Measurements from ENCODE around the gene CHRNA1. TPM values are rescaled to one million over a fixed set of nuclear protein-coding genes. Genes with fewer than 3 reads are reported as not detected.

The CHRNA1 gene
- total RNA-seq, 1 experiment from 2014 or later, result not detected

DNA sequence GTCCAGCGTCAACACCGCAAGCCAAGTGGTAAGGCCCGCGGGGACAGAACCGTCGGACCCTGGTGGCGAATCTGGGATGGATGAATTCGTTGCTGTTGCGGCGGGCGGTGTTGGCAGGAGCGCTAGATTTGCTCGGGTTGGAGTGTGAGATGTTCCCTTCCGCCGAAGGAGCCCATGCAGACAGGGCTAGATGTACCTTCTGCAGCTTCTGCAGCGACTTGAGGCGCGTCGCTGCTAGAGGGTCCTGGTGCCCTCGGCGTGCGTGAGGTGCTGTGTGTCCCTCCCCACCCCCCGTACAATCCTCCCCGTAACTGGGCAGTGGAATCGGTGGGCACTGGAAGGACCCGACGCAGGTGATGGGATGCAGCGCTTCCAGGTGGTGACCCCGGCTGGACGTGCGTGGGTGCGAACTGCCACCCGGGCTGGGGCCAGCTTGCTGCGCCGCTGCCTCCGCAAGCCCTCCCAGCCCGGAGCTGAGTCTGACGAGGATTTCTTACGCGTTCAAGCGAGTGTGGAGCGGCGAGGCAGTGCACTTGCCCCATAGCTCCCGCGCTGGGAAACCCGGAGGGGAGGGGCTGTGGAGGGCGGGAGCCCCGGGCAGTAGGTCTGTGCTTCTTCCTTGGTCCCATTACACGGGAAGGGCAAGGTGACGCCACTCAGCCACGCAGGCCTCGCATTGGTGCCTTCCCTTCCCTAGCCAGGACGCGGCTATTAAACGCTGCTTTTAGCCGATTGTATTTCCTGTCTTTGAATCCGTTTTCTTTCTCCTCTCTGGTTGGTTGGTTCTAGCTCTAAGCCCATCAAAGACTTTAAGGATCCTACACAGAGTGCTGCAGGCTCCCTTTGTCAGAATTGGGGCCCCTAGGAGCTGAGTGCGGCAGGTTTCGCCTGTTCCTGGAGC is 34.2 kb downstream of the CHRNA1 start:
- ChIA-PET POLR2A (no interaction called here), CTCF (no interaction called here), RAD21 (ENCODE audit: low non-redundant PET in 1 of 2, low total read pairs in 2 of 2, uncharacterized antibody in 2 of 2, unreplicated experiment in 2 of 2) (no interaction called here)
- no peak for ATAC-seq
- Histone ChIP-seq H3K4me1 (ENCODE audit: control insufficient read depth in 1 of 2, insufficient read depth in 2 of 2, low read length in 2 of 2) (no peaks in the 10 kb centered on the region), H3K4me2 (ENCODE audit: low read length) (no peak overlapping the region), H4K20me1 (ENCODE audit: insufficient read depth) (no peaks in the 10 kb centered on the region), H2AFZ (ENCODE audit: low read depth, low read length, poor library complexity, severe bottlenecking) (no peak overlapping the region), H3K9me2 (ENCODE audit: insufficient read depth) (no peaks in the 10 kb centered on the region), H3K27ac (ENCODE audit: low read depth, low read length) (no peak overlapping the region), H3K9ac (ENCODE audit: low read length) (no peak overlapping the region), H3K9me3 (ENCODE audit: control insufficient read depth in 1 of 2, insufficient read depth in 1 of 2, low read depth in 1 of 2, low read length in 2 of 2) (no peaks in the 10 kb centered on the region), H3K36me3 (ENCODE audit: control insufficient read depth in 1 of 2, insufficient read depth in 2 of 2, low read length in 2 of 2) (no peaks in the 10 kb centered on the region), H3K27me3 (ENCODE audit: insufficient read depth, low read length) (no peaks in the 10 kb centered on the region), H3K79me2 (ENCODE audit: insufficient read depth, low read length) (no peaks in the 10 kb centered on the region), H3K4me3 (replicated peaks in 1 of 2; ENCODE audit: low read depth in 1 of 2, low read length in 2 of 2) (no peak overlapping the region)
- TF ChIP-seq, protein P1, sequence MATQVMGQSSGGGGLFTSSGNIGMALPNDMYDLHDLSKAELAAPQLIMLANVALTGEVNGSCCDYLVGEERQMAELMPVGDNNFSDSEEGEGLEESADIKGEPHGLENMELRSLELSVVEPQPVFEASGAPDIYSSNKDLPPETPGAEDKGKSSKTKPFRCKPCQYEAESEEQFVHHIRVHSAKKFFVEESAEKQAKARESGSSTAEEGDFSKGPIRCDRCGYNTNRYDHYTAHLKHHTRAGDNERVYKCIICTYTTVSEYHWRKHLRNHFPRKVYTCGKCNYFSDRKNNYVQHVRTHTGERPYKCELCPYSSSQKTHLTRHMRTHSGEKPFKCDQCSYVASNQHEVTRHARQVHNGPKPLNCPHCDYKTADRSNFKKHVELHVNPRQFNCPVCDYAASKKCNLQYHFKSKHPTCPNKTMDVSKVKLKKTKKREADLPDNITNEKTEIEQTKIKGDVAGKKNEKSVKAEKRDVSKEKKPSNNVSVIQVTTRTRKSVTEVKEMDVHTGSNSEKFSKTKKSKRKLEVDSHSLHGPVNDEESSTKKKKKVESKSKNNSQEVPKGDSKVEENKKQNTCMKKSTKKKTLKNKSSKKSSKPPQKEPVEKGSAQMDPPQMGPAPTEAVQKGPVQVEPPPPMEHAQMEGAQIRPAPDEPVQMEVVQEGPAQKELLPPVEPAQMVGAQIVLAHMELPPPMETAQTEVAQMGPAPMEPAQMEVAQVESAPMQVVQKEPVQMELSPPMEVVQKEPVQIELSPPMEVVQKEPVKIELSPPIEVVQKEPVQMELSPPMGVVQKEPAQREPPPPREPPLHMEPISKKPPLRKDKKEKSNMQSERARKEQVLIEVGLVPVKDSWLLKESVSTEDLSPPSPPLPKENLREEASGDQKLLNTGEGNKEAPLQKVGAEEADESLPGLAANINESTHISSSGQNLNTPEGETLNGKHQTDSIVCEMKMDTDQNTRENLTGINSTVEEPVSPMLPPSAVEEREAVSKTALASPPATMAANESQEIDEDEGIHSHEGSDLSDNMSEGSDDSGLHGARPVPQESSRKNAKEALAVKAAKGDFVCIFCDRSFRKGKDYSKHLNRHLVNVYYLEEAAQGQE (IDR thresholded peaks at IDR 0.05; ENCODE audit: low read depth), result no peak
- TF ChIP-seq RAD21 (IDR thresholded peaks at IDR 0.05; ENCODE audit: low read depth) (no peak), SRF (IDR thresholded peaks at IDR 0.05; ENCODE audit: low read depth) (no peak), FOSL1 (IDR thresholded peaks at IDR 0.05; ENCODE audit: low read depth) (no peak), EZH2 (IDR thresholded peaks at IDR 0.05) (no peak), ZNF274 (IDR thresholded peaks at IDR 0.05; ENCODE audit: low read depth, low read length) (no peak), POLR2AphosphoS5 (IDR thresholded peaks at IDR 0.05; ENCODE audit: low read depth, low read length) (no peak), EGR1 (IDR thresholded peaks at IDR 0.05; ENCODE audit: low read depth) (no peak)
- TF ChIP-seq, protein P2, sequence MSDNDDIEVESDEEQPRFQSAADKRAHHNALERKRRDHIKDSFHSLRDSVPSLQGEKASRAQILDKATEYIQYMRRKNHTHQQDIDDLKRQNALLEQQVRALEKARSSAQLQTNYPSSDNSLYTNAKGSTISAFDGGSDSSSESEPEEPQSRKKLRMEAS (IDR thresholded peaks at IDR 0.05), result no peak
- TF ChIP-seq, protein P3, sequence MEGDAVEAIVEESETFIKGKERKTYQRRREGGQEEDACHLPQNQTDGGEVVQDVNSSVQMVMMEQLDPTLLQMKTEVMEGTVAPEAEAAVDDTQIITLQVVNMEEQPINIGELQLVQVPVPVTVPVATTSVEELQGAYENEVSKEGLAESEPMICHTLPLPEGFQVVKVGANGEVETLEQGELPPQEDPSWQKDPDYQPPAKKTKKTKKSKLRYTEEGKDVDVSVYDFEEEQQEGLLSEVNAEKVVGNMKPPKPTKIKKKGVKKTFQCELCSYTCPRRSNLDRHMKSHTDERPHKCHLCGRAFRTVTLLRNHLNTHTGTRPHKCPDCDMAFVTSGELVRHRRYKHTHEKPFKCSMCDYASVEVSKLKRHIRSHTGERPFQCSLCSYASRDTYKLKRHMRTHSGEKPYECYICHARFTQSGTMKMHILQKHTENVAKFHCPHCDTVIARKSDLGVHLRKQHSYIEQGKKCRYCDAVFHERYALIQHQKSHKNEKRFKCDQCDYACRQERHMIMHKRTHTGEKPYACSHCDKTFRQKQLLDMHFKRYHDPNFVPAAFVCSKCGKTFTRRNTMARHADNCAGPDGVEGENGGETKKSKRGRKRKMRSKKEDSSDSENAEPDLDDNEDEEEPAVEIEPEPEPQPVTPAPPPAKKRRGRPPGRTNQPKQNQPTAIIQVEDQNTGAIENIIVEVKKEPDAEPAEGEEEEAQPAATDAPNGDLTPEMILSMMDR (IDR thresholded peaks at IDR 0.05 in 2 of 3, conservative IDR thresholded peaks at IDR 0.05 in 1 of 3; ENCODE audit: borderline replicate concordance in 1 of 3, insufficient read depth in 1 of 3, low read depth in 2 of 3, low read length in 2 of 3), result no peak
- DNase-seq (ENCODE audit: low read depth, low spot score), result no peak
- intact Hi-C loops (cut with micrococcal nuclease), result no loop called here
- no TSS peak for BruUV-seq (replicated peaks)
